Measurements from ENCODE around the gene RAB11FIP3.

The RAB11FIP3 gene

DNA sequence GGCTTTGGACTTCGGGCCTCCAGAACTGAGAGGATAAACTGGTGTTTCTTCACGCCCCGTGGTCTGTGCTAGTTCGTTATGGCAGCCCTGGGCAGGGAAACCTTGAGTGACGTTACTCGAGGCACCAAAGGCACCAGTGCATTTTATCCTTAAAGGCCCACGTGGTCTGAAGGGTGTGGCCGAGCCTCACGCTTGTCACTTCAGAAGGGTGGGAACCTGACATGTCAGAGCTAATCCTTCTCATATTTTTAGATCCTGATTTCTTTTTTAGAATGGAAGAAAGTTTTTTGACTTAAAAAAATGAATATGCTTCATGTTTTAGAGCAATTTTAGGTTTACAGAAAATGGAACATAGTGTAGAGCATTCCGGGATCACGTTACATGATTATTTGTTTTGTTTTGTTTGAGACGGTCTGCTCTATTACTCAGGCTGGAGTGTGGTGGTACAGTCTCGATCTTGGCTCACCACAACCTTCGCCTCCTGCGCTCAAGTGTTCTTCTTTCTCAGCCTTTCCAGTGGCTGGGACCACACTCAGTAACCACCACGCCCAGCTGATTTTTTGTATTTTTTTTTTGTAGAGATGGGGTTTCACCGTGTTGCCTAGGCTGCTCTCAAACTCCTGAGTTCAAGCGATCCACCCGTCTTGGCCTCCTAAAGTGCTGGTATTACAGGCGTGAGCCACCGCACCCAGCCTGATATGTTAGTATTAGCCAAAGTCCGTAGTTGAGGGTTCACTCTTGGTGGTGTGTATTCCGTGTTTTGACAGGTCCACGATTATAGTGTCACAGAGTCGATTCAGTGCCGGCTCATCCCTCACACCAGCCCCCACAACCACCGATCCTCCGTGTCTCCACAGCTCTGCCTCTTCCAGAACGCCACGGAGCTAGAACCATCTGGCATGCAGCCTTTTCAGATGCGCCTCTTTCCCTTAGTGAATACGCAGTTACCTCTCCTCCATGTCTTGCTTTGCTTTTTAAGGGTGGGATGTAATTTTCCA is 47.9 kb downstream of the RAB11FIP3 start:
- Histone ChIP-seq H2AFZ (ENCODE audit: low read length) (no peak overlapping the region), H3K4me3 (ENCODE audit: low read length) (no peak overlapping the region), H4K20me1 (ENCODE audit: insufficient read depth, low read length) (no peaks in the 10 kb centered on the region), H3K9ac (ENCODE audit: low read length) (no peak overlapping the region), H3K4me2 (ENCODE audit: low read depth, low read length) (no peak overlapping the region), H3K27me3 (replicated peaks; ENCODE audit: insufficient read depth, low read length) (no peaks in the 10 kb centered on the region), H3F3A (ENCODE audit: insufficient read depth, low read length) (no peaks in the 10 kb centered on the region), H3K9me3 (replicated peaks; ENCODE audit: insufficient read depth, low read length) (no peaks in the 10 kb centered on the region), H3K27ac (ENCODE audit: low read length) (no peak overlapping the region), H3K79me2 (ENCODE audit: low read length) (no peaks in the 10 kb centered on the region), H3K9me2 (replicated peaks; ENCODE audit: insufficient read depth, low read length) (no peaks in the 10 kb centered on the region), H3K36me3 (replicated peaks; ENCODE audit: insufficient read depth, low read length) (no peaks in the 10 kb centered on the region), H3K4me1 (ENCODE audit: low read length) (no peaks in the 10 kb centered on the region)
- TF ChIP-seq EZH2phosphoT487 (IDR thresholded peaks at IDR 0.05; ENCODE audit: low read length) (no peak), EZH2 (optimal IDR thresholded peaks at IDR 0.05; ENCODE audit: low read depth, low read length) (no peak)
- TF ChIP-seq, protein P1, sequence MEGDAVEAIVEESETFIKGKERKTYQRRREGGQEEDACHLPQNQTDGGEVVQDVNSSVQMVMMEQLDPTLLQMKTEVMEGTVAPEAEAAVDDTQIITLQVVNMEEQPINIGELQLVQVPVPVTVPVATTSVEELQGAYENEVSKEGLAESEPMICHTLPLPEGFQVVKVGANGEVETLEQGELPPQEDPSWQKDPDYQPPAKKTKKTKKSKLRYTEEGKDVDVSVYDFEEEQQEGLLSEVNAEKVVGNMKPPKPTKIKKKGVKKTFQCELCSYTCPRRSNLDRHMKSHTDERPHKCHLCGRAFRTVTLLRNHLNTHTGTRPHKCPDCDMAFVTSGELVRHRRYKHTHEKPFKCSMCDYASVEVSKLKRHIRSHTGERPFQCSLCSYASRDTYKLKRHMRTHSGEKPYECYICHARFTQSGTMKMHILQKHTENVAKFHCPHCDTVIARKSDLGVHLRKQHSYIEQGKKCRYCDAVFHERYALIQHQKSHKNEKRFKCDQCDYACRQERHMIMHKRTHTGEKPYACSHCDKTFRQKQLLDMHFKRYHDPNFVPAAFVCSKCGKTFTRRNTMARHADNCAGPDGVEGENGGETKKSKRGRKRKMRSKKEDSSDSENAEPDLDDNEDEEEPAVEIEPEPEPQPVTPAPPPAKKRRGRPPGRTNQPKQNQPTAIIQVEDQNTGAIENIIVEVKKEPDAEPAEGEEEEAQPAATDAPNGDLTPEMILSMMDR (IDR thresholded peaks at IDR 0.05; ENCODE audit: low read length), result no peak
- no peak for DNase-seq

DNA sequence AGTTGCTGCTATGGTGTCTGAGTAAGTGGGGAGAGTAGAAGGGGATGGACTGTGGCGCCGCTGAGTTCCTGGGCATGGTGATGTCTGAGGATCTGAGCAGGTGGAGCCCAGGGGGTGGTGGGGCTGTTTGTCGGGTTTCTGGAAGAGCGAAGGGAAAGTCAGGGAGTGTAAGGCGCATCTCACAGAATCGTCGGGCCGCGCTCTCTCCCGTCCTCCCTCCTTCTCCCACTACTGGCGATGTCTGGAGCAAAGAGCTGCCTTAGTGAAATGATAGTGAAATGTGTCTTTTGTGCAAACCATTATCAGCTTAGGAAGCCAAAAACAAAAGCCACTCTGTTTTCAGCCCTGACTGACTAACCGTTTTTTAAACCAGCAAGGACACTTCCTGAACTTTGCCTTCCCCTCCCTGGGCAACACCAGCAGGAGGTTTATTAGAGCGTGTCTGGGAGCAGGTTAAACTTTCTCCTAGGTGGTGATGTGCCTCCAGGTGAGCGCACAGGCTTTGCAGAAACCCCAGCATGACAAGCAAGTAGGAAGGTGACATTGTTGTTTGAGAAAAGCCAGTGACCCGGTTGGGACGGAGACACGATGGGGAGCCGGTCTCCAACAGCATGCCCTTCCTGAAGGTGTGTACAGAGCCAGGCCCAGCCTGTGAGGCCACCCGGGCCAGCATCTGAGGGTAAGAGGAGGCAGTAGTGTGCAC is 49.1 kb downstream of the RAB11FIP3 start:
- Histone ChIP-seq H3K4me3 (ENCODE audit: low read length) (no peak overlapping the region), H3K4me1 (ENCODE audit: low read length) (no peaks in the 10 kb centered on the region), H4K20me1 (ENCODE audit: insufficient read depth, low read length) (no peaks in the 10 kb centered on the region), H3K9ac (ENCODE audit: low read length) (no peak overlapping the region), H3K79me2 (ENCODE audit: low read length) (no peaks in the 10 kb centered on the region), H3K36me3 (replicated peaks; ENCODE audit: insufficient read depth, low read length) (no peaks in the 10 kb centered on the region), H3K27me3 (replicated peaks; ENCODE audit: insufficient read depth, low read length) (no peaks in the 10 kb centered on the region), H2AFZ (ENCODE audit: low read length) (no peak overlapping the region), H3K27ac (ENCODE audit: low read length) (no peak overlapping the region), H3F3A (ENCODE audit: insufficient read depth, low read length) (no peaks in the 10 kb centered on the region), H3K9me2 (replicated peaks; ENCODE audit: insufficient read depth, low read length) (no peaks in the 10 kb centered on the region), H3K4me2 (ENCODE audit: low read depth, low read length) (no peak overlapping the region), H3K9me3 (replicated peaks; ENCODE audit: insufficient read depth, low read length) (no peaks in the 10 kb centered on the region)
- no peak for DNase-seq
- TF ChIP-seq EZH2 (optimal IDR thresholded peaks at IDR 0.05; ENCODE audit: low read depth, low read length), result no peak
- no peak for TF ChIP-seq EZH2phosphoT487 (IDR thresholded peaks at IDR 0.05; ENCODE audit: low read length)

DNA sequence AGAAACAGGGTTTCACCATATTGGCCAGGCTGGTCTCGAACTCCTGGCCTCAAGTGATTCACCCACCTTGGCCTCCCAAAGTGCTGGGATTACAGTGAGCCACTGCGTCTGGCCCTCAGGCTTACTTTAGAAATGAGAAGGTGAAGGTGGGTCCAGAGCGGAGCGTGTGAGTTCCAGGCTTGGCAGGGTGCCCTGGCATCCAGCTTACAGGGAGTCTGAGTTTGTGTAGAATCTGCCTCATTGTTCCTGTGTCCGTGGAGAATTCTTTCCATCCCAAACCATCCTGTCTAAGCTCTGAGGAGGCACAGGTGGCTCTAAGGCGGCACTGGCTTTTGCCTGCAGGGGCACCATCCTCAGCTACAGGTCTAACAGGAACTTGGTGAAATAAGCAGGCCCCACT is 50.6 kb downstream of the RAB11FIP3 start:
- Histone ChIP-seq H3K79me2 (ENCODE audit: low read length) (no peaks in the 10 kb centered on the region), H3K9me3 (replicated peaks; ENCODE audit: insufficient read depth, low read length) (no peaks in the 10 kb centered on the region), H2AFZ (ENCODE audit: low read length) (no peak overlapping the region), H3F3A (ENCODE audit: insufficient read depth, low read length) (no peaks in the 10 kb centered on the region), H3K9me2 (replicated peaks; ENCODE audit: insufficient read depth, low read length) (no peaks in the 10 kb centered on the region), H3K4me1 (ENCODE audit: low read length) (no peaks in the 10 kb centered on the region), H4K20me1 (ENCODE audit: insufficient read depth, low read length) (no peaks in the 10 kb centered on the region), H3K9ac (ENCODE audit: low read length) (no peak overlapping the region), H3K4me3 (ENCODE audit: low read length) (no peak overlapping the region), H3K4me2 (ENCODE audit: low read depth, low read length) (no peak overlapping the region), H3K27me3 (replicated peaks; ENCODE audit: insufficient read depth, low read length) (no peaks in the 10 kb centered on the region), H3K27ac (ENCODE audit: low read length) (no peak overlapping the region), H3K36me3 (replicated peaks; ENCODE audit: insufficient read depth, low read length) (no peaks in the 10 kb centered on the region)
- no peak for DNase-seq
- TF ChIP-seq, protein P1 (IDR thresholded peaks at IDR 0.05; ENCODE audit: low read length), result no peak
- TF ChIP-seq EZH2 (optimal IDR thresholded peaks at IDR 0.05; ENCODE audit: low read depth, low read length) (no peak), EZH2phosphoT487 (IDR thresholded peaks at IDR 0.05; ENCODE audit: low read length) (no peak)
